Fibroblast of villous mesenchyme (primary cell): ENCODE measurements around the gene RPS6KA2. TPM values are rescaled to one million over a fixed set of nuclear protein-coding genes. Genes with fewer than 3 reads are reported as not detected.

ENCODE experiments used
- DNase-seq: peaks from one replicate; pipeline ENCODE4 v3.0.0-alpha.2; 2010; ENCODE audit warnings: low read depth
- H3K4me3 ChIP-seq: 2 replicates; pipeline ENCODE4 v1.5.1; 2011; ENCODE audit warnings: low read depth, mild to moderate bottlenecking, low read length
- CTCF ChIP-seq: IDR thresholded peaks from 2 replicates; pipeline ENCODE4 v1.5.1; 2012; ENCODE audit warnings: low read depth, mild to moderate bottlenecking, low read length; ENCODE audit not compliant: insufficient read depth
- total RNA-seq: library from RNA; depleted of rRNA; stranded (reverse); fragments of >200 nt; gene quantifications from 2 replicates; pipeline ENCODE4 v1.2.3, GENCODE V29; 2012

The RPS6KA2 gene
- total RNA-seq, 1 donor = 15.5 TPM

- no peak for TF ChIP-seq CTCF
- DNase-seq = no peak
- no peak overlapping the region for H3K4me3 ChIP-seq
Measured at GRCh38 chr6:166494757-166495486, 132.1 kb downstream of the RPS6KA2 start.

DNA sequence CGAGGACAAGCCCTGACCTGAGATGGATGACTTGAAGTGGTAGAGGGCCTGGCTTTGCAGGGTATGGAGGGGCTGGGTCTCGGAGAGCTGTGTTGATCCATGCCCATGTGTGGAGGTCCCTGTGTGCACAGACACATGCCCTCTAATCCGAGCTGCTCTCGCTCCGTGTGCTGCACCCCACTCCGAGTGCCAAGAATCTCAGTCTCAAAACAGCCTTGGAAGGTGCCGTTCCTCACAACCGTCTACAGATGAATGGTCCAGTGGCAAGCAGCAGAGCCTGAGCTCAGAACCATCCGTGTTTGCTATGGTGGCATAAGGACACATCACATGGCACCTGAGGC lies 133.0 kb downstream of the RPS6KA2 start:
- DNase-seq = no peak
- H3K4me3 ChIP-seq = no peak overlapping the region
- no peak for TF ChIP-seq CTCF

DNA sequence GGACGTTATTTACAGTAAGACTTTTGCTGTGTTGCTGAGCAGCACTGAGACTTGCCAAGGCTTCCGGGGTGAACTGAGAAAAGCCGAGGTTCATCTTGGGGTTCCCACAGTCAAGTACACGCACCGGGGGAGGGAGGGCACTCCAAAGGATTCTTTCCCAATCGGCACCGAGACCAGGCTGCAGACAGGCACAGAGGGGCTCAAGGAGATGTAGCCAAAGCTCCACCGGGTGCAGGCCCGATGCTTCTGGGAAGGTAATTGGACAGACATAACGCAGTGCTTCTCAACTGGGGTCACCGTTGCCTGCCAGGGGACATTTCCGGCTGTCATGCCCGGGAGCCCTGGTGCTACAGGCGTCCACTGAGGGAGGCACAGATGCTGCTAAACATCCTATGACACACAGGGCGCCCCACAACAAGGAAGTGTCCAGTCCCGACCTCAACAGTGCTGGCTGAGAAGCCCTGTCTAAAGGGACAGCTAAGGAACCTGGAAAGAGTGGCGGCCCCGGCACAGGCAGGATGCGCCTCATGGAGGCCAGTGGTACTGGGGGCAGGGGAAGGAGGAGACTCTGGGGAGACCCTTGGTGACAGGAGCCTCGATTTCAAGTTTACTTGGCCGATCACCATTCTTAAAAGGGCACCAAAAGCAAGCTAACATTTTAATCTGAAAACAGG lies 133.5 kb downstream of the RPS6KA2 start:
- no peak overlapping the region for H3K4me3 ChIP-seq
- no peak for DNase-seq
- TF ChIP-seq CTCF = no peak

- no peak for DNase-seq
- TF ChIP-seq CTCF = no peak
- H3K4me3 ChIP-seq = no peak overlapping the region
Measured at GRCh38 chr6:166492092-166492741, 134.8 kb downstream of the RPS6KA2 start.

DNA sequence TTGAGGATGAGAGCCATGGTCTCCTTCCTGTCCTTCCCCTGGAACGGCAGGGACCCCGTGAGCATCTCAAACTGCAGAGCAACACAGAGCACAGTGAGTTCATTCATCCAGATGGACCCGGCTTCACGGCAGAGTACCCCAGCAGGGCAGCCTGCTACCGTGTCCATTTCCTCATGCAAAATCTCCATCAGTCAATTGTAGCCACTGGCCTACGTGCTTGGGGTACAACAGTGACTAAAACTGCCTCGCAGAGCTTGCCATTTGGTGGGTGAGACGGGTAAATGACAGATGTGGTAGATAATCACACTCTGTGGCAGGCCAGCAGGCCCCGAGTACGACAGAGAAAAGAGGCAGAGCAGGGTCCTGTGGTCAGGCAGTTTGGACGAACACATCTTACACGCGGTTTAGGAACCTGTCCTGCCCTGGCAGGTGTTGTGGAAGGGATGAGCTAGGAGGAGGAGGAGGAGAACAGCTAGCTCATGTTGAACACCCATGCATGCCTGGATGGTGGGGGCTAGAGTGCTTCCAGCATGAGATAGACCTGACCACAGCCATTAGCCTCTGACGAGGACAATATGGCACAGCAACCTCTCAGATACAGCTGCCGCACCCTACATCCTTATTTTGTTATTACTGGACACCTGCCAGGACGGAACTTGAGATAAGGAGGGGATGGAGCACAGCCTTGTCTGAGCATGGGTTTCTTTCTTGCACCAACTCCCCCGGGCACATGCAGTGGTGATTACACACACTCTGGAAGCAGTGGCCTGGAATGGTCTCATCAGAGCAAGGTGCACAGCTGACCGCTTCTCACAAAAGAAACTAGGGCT lies 136.2 kb downstream of the RPS6KA2 start:
- DNase-seq = peak; percentile 59
- H3K4me3 ChIP-seq = no peak overlapping the region
- TF ChIP-seq CTCF = no peak

GRCh38 chr6:166489301-166490155 lies 137.5 kb downstream of the RPS6KA2 start:
- TF ChIP-seq CTCF = no peak
- no peak overlapping the region for H3K4me3 ChIP-seq
- DNase-seq = no peak
